Loucy (cell line): ENCODE measurements around the gene TANGO2.

Experiments
- H2AFZ ChIP-seq: fragments of 200-600 bp; sonication (generic); 2 replicates; pipeline ENCODE4 v1.6.0; 2016; ENCODE audit warnings: antibody characterized with exemption, mild to moderate bottlenecking, low read length, moderate library complexity
- H3F3A ChIP-seq: fragments of 200-600 bp; 2 replicates; pipeline ENCODE4 v1.6.0; 2016; ENCODE audit warnings: antibody characterized with exemption, low read depth, mild to moderate bottlenecking
- H3K27me3 ChIP-seq: fragments of 200-600 bp; sonication (generic); 2 replicates; pipeline ENCODE4 v1.6.1; 2014; ENCODE audit warnings: low read length, mild to moderate bottlenecking; ENCODE audit not compliant: insufficient read depth, poor library complexity, severe bottlenecking
- H3K36me3 ChIP-seq: fragments of 200-600 bp; sonication (generic); 2 replicates; pipeline ENCODE4 v1.6.1; 2016; ENCODE audit warnings: low read length; ENCODE audit not compliant: insufficient read depth
- H3K4me1 ChIP-seq: fragments of 200-600 bp; sonication (generic); 2 replicates; pipeline ENCODE4 v1.5.1; 2014; ENCODE audit warnings: low read length, mild to moderate bottlenecking; ENCODE audit not compliant: insufficient read depth, poor library complexity, severe bottlenecking
- H3K4me2 ChIP-seq: fragments of 200-600 bp; sonication (generic); 2 replicates; pipeline ENCODE4 v1.6.0; 2014; ENCODE audit warnings: antibody characterized with exemption, low read length, low read depth, mild to moderate bottlenecking; ENCODE audit not compliant: poor library complexity, severe bottlenecking
- H3K4me3 ChIP-seq: fragments of 200-600 bp; sonication (generic); 2 replicates; pipeline ENCODE4 v1.5.1; 2014; ENCODE audit warnings: low read length, mild to moderate bottlenecking, mixed read lengths; ENCODE audit not compliant: poor library complexity, severe bottlenecking
- H3K79me2 ChIP-seq: fragments of 200-600 bp; sonication (generic); 2 replicates; pipeline ENCODE4 v1.6.1; 2014; ENCODE audit warnings: low read length; ENCODE audit not compliant: insufficient read depth
- H3K9ac ChIP-seq: fragments of 200-600 bp; sonication (generic); 2 replicates; pipeline ENCODE4 v1.6.0; 2014; ENCODE audit warnings: mild to moderate bottlenecking, low read depth, low read length, moderate library complexity; ENCODE audit not compliant: poor library complexity, severe bottlenecking
- H3K9me2 ChIP-seq: fragments of 200-600 bp; sonication (generic); replicated peaks from 2 replicates; pipeline ENCODE4 v1.6.1; 2016; ENCODE audit warnings: low read depth, low read length, mixed read lengths
- H3K9me3 ChIP-seq: fragments of 200-600 bp; sonication (generic); 2 replicates; pipeline ENCODE4 v1.6.1; 2014; ENCODE audit warnings: mild to moderate bottlenecking, antibody characterized with exemption, low read length, low read depth; ENCODE audit not compliant: insufficient read depth
- H4K20me1 ChIP-seq: fragments of 200-600 bp; sonication (generic); 2 replicates; pipeline ENCODE4 v1.6.0; 2014; ENCODE audit warnings: antibody characterized with exemption, low read length, mild to moderate bottlenecking; ENCODE audit not compliant: insufficient read depth, poor library complexity, severe bottlenecking
- EZH2phosphoT487 ChIP-seq: fragments of 200-600 bp; IDR thresholded peaks from 2 replicates; pipeline ENCODE4 v1.6.1; 2018; ENCODE audit warnings: antibody characterized with exemption, mild to moderate bottlenecking, moderate library complexity, borderline replicate concordance
- TF ChIP-seq, protein P1 (sequence below): fragments of 200-600 bp; sonication (generic); conservative IDR thresholded peaks from 2 replicates; pipeline ENCODE4 v1.5.1; 2014; ENCODE audit warnings: mild to moderate bottlenecking, antibody characterized with exemption, low read length

Gene TANGO2

DNA sequence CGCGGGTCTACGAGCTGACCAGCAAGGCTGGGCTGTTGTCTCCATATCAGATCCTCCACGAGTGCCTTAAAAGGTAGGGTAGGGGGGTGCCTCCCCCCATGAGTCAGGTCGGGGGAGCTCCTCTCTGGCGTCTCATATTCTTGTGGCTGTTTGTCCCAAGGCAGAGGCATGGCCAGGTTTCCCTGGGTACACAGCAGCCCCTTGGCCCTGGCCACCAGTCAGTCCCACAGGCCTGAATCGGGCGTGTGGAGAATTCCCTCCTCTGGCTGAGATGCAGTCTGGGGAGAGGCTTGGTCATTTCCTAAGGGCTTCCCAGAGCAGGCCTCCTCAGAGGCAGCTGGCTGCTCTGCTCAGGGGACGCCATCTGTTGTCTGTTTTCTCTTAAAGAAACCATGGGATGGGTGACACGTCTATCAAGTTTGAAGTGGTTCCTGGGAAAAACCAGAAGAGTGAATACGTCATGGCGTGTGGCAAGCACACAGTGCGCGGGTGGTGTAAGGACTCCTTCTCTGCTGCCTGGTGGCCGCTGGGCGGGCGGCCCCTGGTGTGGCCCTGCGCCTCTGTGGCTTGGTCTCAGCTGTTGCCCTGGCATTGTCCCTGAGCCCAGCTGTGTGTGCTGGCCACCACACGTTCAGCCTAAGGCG, 85.4 kb downstream of the TANGO2 start:
- Histone ChIP-seq H3K4me1 (no peaks in the 10 kb centered on the region), H2AFZ (no peak overlapping the region), H3K9me3 (no peaks in the 10 kb centered on the region), H3K9ac (no peak overlapping the region), H3K79me2 (peaks cover 43% of the 10 kb centered on the region), H3K4me2 (no peak overlapping the region), H3K36me3 (peaks cover 90% of the 10 kb centered on the region; the same call in 1 of the 2 replicates), H3K4me3 (no peak overlapping the region), H4K20me1 (peaks cover 34% of the 10 kb centered on the region), H3K27me3 (no peaks in the 10 kb centered on the region), H3F3A (no peaks in the 10 kb centered on the region), H3K9me2 (no peaks in the 10 kb centered on the region)
- TF ChIP-seq EZH2phosphoT487 = no peak
- TF ChIP-seq, protein P1, sequence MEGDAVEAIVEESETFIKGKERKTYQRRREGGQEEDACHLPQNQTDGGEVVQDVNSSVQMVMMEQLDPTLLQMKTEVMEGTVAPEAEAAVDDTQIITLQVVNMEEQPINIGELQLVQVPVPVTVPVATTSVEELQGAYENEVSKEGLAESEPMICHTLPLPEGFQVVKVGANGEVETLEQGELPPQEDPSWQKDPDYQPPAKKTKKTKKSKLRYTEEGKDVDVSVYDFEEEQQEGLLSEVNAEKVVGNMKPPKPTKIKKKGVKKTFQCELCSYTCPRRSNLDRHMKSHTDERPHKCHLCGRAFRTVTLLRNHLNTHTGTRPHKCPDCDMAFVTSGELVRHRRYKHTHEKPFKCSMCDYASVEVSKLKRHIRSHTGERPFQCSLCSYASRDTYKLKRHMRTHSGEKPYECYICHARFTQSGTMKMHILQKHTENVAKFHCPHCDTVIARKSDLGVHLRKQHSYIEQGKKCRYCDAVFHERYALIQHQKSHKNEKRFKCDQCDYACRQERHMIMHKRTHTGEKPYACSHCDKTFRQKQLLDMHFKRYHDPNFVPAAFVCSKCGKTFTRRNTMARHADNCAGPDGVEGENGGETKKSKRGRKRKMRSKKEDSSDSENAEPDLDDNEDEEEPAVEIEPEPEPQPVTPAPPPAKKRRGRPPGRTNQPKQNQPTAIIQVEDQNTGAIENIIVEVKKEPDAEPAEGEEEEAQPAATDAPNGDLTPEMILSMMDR = no peak

DNA sequence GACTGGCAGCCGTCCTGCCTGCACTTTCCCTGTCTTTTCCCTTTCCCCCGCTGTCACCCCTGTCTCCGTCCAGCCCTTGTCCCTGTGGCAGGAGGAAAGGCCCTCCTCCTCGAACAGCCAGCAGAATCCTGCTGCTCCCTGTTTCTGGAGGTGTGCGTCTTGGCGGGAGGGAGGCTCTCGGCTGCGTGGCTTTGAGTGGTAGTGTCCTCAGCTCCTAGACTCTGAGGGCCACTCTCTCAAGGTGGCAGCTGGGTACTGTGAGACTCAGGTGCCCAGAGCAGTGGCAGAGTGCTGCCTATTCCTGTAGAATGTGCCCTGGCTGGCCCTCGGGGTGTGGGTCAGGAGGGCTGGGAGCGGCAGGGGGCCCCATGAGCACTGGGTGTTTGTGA, 85.9 kb downstream of the TANGO2 start:
- Histone ChIP-seq H3K79me2 (peaks cover 39% of the 10 kb centered on the region), H3K9me3 (no peaks in the 10 kb centered on the region), H3K27me3 (no peaks in the 10 kb centered on the region), H3K36me3 (peaks cover 89% of the 10 kb centered on the region; the same call in 1 of the 2 replicates), H3K4me3 (no peak overlapping the region), H3F3A (no peaks in the 10 kb centered on the region), H3K4me2 (no peak overlapping the region), H2AFZ (no peak overlapping the region), H3K9me2 (no peaks in the 10 kb centered on the region), H4K20me1 (peaks cover 30% of the 10 kb centered on the region), H3K9ac (no peak overlapping the region), H3K4me1 (no peaks in the 10 kb centered on the region)
- TF ChIP-seq, protein P1 = no peak
- TF ChIP-seq EZH2phosphoT487 = no peak

- Histone ChIP-seq H3F3A (no peaks in the 10 kb centered on the region), H3K9ac (no peak overlapping the region), H3K79me2 (peaks cover 33% of the 10 kb centered on the region), H2AFZ (no peak overlapping the region), H3K36me3 (peaks cover 89% of the 10 kb centered on the region; the same call in 1 of the 2 replicates), H3K9me3 (no peaks in the 10 kb centered on the region), H3K27me3 (no peaks in the 10 kb centered on the region), H3K4me3 (no peak overlapping the region), H3K9me2 (no peaks in the 10 kb centered on the region), H3K4me2 (no peak overlapping the region), H4K20me1 (peaks cover 24% of the 10 kb centered on the region), H3K4me1 (no peaks in the 10 kb centered on the region)
- TF ChIP-seq, protein P1 = no peak
- TF ChIP-seq EZH2phosphoT487 = no peak
These were observed 86.6 kb downstream of the TANGO2 start for GRCh38 chr22:20107471-20107901.
